GM12864 (cell line): ENCODE measurements around the gene GAA.
A peak's percentile ranks its signal among the peaks of the same experiment; 100 is the strongest.

Experiments
- DNase-seq: peaks from one replicate; pipeline ENCODE4 v3.0.0-alpha.2; 2011; ENCODE audit warnings: low read depth
- H3K4me3 ChIP-seq: 2 replicates; pipeline ENCODE4 v1.5.1; 2011; ENCODE audit warnings: mild to moderate bottlenecking, low read depth, low read length, control low read depth
- TF ChIP-seq, protein P1 (sequence below): IDR thresholded peaks from 2 replicates; pipeline ENCODE4 v1.5.1; 2011; ENCODE audit warnings: low read depth, mild to moderate bottlenecking, moderate library complexity, low read length, control low read depth, inconsistent platforms; ENCODE audit errors: missing control alignments

The GAA gene

GRCh38 chr17:80123791-80124190 lies 22.4 kb downstream of the GAA start:
- H3K4me3 ChIP-seq, result no peak overlapping the region
- TF ChIP-seq, protein P1, sequence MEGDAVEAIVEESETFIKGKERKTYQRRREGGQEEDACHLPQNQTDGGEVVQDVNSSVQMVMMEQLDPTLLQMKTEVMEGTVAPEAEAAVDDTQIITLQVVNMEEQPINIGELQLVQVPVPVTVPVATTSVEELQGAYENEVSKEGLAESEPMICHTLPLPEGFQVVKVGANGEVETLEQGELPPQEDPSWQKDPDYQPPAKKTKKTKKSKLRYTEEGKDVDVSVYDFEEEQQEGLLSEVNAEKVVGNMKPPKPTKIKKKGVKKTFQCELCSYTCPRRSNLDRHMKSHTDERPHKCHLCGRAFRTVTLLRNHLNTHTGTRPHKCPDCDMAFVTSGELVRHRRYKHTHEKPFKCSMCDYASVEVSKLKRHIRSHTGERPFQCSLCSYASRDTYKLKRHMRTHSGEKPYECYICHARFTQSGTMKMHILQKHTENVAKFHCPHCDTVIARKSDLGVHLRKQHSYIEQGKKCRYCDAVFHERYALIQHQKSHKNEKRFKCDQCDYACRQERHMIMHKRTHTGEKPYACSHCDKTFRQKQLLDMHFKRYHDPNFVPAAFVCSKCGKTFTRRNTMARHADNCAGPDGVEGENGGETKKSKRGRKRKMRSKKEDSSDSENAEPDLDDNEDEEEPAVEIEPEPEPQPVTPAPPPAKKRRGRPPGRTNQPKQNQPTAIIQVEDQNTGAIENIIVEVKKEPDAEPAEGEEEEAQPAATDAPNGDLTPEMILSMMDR, result no peak
- DNase-seq, result no peak

DNA sequence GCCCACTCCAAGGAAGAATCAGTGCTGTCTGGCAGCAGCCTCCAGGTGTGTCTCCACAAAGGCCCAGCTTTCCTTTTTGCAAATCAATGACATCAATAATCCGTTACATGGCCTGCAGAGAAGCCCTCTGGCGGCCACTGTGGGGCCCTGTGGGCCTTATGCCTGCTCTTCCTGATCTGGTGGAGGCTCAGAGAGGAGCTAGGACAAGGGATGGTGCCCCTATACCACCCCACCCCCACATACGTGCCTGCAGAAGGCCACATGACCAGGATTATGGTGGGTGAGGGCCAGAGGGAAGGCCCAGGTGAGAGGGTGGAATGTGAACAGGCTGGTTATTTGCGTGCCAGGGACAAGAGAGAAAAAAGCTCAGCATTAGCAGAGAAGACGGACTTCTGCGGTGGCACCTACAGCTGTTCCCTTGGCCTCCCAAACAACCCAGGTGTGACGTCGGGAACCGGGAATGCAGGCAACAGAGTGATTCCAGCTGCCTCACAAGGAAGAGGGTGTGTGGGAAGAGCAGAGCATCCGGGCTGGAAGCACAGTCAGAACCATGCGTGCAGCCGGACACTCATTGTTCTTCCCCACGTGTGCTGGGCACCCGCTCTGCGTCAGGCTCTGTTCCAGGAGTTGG lies 23.1 kb downstream of the GAA start:
- TF ChIP-seq, protein P1, result peak; percentile 41
- DNase-seq, result no peak
- H3K4me3 ChIP-seq, result no peak overlapping the region

- no peak for DNase-seq
- TF ChIP-seq, protein P1, result no peak
- no peak overlapping the region for H3K4me3 ChIP-seq
Observed at GRCh38 chr17:80125656-80126448, 24.5 kb downstream of the GAA start.

DNA sequence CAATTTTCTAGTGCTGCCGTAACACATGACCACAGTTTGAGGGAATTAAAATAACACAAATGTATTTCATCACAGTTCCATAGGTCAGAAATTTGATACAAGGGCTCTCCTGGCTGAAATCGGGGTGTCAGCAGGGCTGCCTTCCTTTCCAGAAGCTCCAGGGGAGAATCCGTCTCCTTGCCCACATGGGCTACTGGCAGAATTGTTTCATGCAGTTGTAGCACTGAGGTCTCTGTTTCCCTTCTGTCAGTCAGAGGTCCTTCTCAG lies 25.0 kb downstream of the GAA start:
- H3K4me3 ChIP-seq, result no peak overlapping the region
- no peak for DNase-seq
- TF ChIP-seq, protein P1, result no peak

DNA sequence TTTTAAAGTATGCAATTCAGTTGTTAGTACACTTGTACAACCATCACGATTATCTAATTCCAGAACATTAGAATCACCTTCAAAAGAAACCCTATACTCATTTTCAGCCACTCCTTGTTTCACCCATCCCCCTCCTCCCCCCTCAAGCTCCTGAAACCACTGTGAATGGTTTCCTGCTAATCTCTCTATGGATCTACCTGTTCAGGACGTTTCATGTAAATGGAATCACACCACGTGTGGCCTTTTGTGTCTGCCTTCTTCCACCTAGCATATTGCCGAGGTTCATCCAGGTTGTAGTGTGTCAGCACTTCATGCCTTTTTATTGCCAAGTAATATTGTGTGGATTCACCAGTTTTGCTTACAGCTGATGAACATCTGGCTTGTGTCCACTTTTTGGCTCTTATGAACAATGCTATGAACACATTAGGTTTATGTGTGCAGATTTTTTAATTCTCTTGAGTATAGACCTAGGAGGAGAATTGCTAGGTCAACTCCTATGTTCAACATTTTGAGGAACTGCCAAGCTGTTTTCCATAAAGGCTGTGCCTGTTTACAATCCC lies 27.7 kb downstream of the GAA start:
- no peak overlapping the region for H3K4me3 ChIP-seq
- TF ChIP-seq, protein P1, result no peak

GRCh38 chr17:80130992-80131391 lies 29.6 kb downstream of the GAA start:
- TF ChIP-seq, protein P1, result no peak

More for the DNA sequence above, 27.7 kb downstream of the GAA start:
- DNase-seq, result no peak

More at GRCh38 chr17:80130992-80131391, 29.6 kb downstream of the GAA start:
- no peak overlapping the region for H3K4me3 ChIP-seq
- DNase-seq, result no peak
